HepG2 (cell line): ENCODE measurements around the gene GPX2.

Experiments used
- ATF7 ChIP-seq, 2 experiments: fragments of 450-650 bp in 1 of 2; sonication (generic) in 1 of 2; formaldehyde crosslinking in 1 of 2; IDR thresholded peaks; 2 replicates each; pipeline versions ENCODE4 v1.4.0 to v1.6.1; 2016 to 2020; ENCODE audit warnings: antibody characterized with exemption in 1 of 2, mild to moderate bottlenecking in 1 of 2, missing genetic modification reagents in 1 of 2
- GPN1 ChIP-seq: sonication (generic); formaldehyde crosslinking; IDR thresholded peaks from 2 replicates; pipeline ENCODE4 v1.5.1; 2020; ENCODE audit warnings: missing genetic modification reagents, borderline replicate concordance
- NR1H2 ChIP-seq: sonication (generic); formaldehyde crosslinking; IDR thresholded peaks from 2 replicates; pipeline ENCODE4 v1.8.1; 2022; ENCODE audit warnings: low read depth, missing genetic modification reagents, borderline replicate concordance
- PTBP1 ChIP-seq: fragments of 200-400 bp; formaldehyde crosslinking; IDR thresholded peaks from 2 replicates; pipeline ENCODE4 v1.6.1; 2018; ENCODE audit warnings: low read length, low read depth; ENCODE audit not compliant: poor library complexity, severe bottlenecking
- RFX5 ChIP-seq: IDR thresholded peaks from 2 replicates; pipeline ENCODE4 v1.6.1; 2011; ENCODE audit warnings: low read depth, low read length, improper control_type of control experiment
- RXRA ChIP-seq: sonication (generic); formaldehyde crosslinking; IDR thresholded peaks from 2 replicates; pipeline ENCODE4 v1.5.1; 2020; ENCODE audit warnings: missing genetic modification reagents
- SMAD1 ChIP-seq: sonication (generic); formaldehyde crosslinking; IDR thresholded peaks from 2 replicates; pipeline ENCODE4 v1.4.0; 2020; ENCODE audit warnings: missing genetic modification reagents, low read depth, mild to moderate bottlenecking, borderline replicate concordance
- TCF12 ChIP-seq, 2 experiments: fragments of 450-650 bp in 1 of 2; sonication (generic) in 1 of 2; formaldehyde crosslinking in 1 of 2; IDR thresholded peaks; 2 replicates each; pipeline versions ENCODE4 v1.6.1 to v1.8.0; 2017 to 2022; ENCODE audit warnings: antibody characterized with exemption in 1 of 2, mild to moderate bottlenecking in 1 of 2, missing genetic modification reagents in 1 of 2, moderate library complexity in 1 of 2
- ZNF121 ChIP-seq: sonication (generic); formaldehyde crosslinking; IDR thresholded peaks from 2 replicates; pipeline ENCODE4 v1.5.0; 2020; ENCODE audit warnings: mild to moderate bottlenecking, missing genetic modification reagents
- ZNF274 ChIP-seq: sonication (generic); formaldehyde crosslinking; IDR thresholded peaks from 2 replicates; pipeline ENCODE4 v1.5.1; 2020; ENCODE audit warnings: mild to moderate bottlenecking, missing genetic modification reagents
- TF ChIP-seq, protein P1 (sequence below): sonication (generic); formaldehyde crosslinking; IDR thresholded peaks from 2 replicates; pipeline ENCODE4 v1.4.0; 2020; ENCODE audit warnings: missing genetic modification reagents, borderline replicate concordance
- TF ChIP-seq, protein P2 (sequence below): sonication (generic); formaldehyde crosslinking; IDR thresholded peaks from 2 replicates; pipeline ENCODE4 v1.4.0; 2020; ENCODE audit warnings: low read depth, missing genetic modification reagents
- TF ChIP-seq, protein P3 (sequence below), 2 experiments: fragments of 450-650 bp in 1 of 2; sonication (generic) in 1 of 2; formaldehyde crosslinking in 1 of 2; IDR thresholded peaks; 2 replicates each; pipeline versions ENCODE4 v1.6.1 to v1.8.0; 2016 to 2022; ENCODE audit warnings: antibody characterized with exemption in 1 of 2, mild to moderate bottlenecking in 1 of 2, missing genetic modification reagents in 1 of 2

DNA sequence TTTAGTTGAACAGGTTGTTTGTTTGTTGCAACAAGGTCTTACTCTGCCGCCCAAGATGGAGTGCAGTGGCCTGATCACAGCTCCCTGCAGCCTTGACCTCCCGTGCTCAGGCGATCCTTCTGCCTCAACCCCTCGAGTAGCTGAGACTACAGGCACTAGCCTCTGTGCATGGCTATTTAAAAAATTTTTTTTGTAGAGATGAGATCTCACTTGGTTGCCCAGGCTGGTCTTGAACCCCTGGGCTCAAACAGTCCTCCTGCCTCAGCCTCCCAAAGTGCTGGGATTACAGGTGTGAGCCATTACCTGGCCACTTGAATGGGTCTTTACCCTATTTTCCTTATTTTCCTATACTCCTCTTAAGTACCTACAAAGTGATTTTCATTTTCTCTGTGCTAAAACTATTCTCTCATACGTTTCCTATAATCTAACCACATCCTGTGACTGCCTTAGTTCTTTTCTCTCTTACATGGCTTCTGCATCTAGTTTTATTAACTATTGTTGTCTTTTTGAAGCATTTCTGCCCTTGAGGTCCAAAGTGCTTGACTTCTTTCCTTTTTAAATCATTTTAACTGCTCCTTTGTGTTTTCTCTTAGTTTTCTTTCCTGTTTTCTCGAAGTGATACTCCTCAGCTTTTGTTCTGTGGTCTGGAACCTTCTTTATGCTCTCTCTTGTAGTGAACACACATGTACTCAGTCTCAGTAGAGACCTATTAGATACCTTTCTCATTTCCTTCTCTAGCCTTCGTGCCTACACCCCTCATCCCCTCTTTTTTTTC lies 14.1 kb downstream of the GPX2 start:
- TF ChIP-seq TCF12 (IDR thresholded peaks at IDR 0.05) (no peak), TCF12 (CRISPR knock-in tag; IDR thresholded peaks at IDR 0.05) (no peak), SMAD1 (CRISPR knock-in tag) (no peak), ATF7 (IDR thresholded peaks at IDR 0.05) (no peak), ATF7 (CRISPR knock-in tag; IDR thresholded peaks at IDR 0.05) (no peak), NR1H2 (no peak), RFX5 (no peak), ZNF274 (CRISPR knock-in tag) (no peak), ZNF121 (no peak), GPN1 (no peak), RXRA (CRISPR knock-in tag) (no peak), PTBP1 (no peak)
- TF ChIP-seq, protein P1, sequence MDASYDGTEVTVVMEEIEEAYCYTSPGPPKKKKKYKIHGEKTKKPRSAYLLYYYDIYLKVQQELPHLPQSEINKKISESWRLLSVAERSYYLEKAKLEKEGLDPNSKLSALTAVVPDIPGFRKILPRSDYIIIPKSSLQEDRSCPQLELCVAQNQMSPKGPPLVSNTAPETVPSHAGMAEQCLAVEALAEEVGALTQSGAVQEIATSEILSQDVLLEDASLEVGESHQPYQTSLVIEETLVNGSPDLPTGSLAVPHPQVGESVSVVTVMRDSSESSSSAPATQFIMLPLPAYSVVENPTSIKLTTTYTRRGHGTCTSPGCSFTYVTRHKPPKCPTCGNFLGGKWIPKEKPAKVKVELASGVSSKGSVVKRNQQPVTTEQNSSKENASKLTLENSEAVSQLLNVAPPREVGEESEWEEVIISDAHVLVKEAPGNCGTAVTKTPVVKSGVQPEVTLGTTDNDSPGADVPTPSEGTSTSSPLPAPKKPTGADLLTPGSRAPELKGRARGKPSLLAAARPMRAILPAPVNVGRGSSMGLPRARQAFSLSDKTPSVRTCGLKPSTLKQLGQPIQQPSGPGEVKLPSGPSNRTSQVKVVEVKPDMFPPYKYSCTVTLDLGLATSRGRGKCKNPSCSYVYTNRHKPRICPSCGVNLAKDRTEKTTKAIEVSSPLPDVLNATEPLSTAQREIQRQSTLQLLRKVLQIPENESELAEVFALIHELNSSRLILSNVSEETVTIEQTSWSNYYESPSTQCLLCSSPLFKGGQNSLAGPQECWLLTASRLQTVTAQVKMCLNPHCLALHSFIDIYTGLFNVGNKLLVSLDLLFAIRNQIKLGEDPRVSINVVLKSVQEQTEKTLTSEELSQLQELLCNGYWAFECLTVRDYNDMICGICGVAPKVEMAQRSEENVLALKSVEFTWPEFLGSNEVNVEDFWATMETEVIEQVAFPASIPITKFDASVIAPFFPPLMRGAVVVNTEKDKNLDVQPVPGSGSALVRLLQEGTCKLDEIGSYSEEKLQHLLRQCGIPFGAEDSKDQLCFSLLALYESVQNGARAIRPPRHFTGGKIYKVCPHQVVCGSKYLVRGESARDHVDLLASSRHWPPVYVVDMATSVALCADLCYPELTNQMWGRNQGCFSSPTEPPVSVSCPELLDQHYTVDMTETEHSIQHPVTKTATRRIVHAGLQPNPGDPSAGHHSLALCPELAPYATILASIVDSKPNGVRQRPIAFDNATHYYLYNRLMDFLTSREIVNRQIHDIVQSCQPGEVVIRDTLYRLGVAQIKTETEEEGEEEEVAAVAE (CRISPR knock-in tag): no peak
- TF ChIP-seq, protein P2, sequence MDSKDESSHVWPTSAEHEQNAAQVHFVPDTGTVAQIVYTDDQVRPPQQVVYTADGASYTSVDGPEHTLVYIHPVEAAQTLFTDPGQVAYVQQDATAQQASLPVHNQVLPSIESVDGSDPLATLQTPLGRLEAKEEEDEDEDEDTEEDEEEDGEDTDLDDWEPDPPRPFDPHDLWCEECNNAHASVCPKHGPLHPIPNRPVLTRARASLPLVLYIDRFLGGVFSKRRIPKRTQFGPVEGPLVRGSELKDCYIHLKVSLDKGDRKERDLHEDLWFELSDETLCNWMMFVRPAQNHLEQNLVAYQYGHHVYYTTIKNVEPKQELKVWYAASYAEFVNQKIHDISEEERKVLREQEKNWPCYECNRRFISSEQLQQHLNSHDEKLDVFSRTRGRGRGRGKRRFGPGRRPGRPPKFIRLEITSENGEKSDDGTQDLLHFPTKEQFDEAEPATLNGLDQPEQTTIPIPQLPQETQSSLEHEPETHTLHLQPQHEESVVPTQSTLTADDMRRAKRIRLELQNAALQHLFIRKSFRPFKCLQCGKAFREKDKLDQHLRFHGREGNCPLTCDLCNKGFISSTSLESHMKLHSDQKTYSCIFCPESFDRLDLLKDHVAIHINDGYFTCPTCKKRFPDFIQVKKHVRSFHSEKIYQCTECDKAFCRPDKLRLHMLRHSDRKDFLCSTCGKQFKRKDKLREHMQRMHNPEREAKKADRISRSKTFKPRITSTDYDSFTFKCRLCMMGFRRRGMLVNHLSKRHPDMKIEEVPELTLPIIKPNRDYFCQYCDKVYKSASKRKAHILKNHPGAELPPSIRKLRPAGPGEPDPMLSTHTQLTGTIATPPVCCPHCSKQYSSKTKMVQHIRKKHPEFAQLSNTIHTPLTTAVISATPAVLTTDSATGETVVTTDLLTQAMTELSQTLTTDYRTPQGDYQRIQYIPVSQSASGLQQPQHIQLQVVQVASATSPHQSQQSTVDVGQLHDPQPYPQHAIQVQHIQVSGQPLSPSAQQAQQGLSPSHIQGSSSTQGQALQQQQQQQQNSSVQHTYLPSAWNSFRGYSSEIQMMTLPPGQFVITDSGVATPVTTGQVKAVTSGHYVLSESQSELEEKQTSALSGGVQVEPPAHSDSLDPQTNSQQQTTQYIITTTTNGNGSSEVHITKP (CRISPR knock-in tag): no peak
- TF ChIP-seq, protein P3, sequence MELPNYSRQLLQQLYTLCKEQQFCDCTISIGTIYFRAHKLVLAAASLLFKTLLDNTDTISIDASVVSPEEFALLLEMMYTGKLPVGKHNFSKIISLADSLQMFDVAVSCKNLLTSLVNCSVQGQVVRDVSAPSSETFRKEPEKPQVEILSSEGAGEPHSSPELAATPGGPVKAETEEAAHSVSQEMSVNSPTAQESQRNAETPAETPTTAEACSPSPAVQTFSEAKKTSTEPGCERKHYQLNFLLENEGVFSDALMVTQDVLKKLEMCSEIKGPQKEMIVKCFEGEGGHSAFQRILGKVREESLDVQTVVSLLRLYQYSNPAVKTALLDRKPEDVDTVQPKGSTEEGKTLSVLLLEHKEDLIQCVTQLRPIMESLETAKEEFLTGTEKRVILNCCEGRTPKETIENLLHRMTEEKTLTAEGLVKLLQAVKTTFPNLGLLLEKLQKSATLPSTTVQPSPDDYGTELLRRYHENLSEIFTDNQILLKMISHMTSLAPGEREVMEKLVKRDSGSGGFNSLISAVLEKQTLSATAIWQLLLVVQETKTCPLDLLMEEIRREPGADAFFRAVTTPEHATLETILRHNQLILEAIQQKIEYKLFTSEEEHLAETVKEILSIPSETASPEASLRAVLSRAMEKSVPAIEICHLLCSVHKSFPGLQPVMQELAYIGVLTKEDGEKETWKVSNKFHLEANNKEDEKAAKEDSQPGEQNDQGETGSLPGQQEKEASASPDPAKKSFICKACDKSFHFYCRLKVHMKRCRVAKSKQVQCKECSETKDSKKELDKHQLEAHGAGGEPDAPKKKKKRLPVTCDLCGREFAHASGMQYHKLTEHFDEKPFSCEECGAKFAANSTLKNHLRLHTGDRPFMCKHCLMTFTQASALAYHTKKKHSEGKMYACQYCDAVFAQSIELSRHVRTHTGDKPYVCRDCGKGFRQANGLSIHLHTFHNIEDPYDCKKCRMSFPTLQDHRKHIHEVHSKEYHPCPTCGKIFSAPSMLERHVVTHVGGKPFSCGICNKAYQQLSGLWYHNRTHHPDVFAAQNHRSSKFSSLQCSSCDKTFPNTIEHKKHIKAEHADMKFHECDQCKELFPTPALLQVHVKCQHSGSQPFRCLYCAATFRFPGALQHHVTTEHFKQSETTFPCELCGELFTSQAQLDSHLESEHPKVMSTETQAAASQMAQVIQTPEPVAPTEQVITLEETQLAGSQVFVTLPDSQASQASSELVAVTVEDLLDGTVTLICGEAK (IDR thresholded peaks at IDR 0.05): no peak
- TF ChIP-seq, protein P3 (CRISPR knock-in tag; IDR thresholded peaks at IDR 0.05): no peak
